Raji (cell line): ENCODE results near the gene CACNA1G.

Experiments
- POLR2A ChIP-seq: IDR thresholded peaks from 2 replicates; pipeline ENCODE4 v1.6.1; 2011; ENCODE audit warnings: low read depth, low read length, control low read depth; ENCODE audit not compliant: insufficient read depth

Gene CACNA1G

DNA sequence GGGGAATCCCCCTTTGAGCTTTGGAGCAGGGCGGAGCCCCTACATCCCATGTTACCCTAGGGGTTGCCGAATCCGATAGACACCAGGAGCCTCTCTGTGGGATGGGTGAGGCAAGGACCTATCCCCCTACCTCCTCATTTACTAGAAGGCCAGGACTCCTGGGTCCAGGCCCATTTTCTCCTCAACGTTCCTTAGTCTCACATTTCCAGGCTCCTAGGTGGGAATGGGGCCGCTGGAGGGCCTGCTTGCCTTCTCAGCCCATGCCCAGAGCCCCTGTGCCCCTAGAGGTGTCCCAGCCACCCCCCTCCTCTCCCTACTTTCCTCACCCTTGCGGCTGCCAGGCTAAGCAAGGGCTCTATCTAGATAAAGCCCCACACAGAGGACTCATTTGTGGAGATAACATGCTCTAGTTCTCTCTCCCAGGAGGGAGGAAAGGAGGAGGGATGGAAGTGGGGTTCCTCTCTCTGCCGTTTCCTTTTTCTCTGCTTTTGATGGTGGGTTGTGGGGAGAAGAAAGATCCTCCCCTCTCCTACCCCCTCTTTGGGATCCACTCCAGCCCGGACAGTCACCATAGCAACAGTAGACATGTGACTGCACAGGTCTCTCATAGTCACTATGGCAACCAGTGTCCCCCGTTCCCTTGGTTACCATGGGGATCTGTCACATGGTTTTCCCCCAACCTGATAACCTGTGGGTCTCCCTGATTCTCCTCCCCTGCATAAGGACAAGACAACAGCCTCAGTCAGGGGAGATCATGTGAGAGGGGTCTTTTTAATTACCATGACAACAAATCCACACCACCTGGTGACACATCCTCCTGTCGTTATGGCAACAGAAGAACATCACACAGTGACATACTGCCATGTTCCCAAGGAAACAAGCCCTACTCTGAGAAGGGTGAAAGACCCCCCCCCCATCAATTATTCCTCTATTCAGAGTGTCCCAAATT lies 5.2 kb downstream of the CACNA1G start:
- TF ChIP-seq POLR2A: no peak

GRCh38 chr17:50566886-50567285 lies 6.4 kb downstream of the CACNA1G start:
- no peak for TF ChIP-seq POLR2A

GRCh38 chr17:50568659-50569058 lies 8.1 kb downstream of the CACNA1G start:
- no peak for TF ChIP-seq POLR2A

DNA sequence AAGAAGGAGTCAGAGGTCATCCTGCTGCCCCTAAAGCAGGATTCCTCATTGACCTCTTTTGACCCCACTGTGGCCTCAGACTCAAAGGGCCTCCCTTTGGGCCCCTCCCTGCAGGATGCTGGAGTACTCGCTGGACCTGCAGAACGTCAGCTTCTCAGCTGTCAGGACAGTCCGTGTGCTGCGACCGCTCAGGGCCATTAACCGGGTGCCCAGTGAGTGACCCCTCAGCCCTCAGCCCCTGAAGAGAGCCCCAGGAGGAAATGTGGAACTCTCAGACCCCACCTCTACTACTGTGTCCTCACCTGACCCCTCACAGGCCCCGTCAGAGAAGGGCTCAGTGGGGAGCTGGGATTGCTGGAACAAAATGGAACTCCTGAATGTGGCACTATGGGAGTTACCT lies 9.1 kb downstream of the CACNA1G start:
- TF ChIP-seq POLR2A: no peak

- no peak for TF ChIP-seq POLR2A
Observed at GRCh38 chr17:50570032-50570431, 9.5 kb downstream of the CACNA1G start.

DNA sequence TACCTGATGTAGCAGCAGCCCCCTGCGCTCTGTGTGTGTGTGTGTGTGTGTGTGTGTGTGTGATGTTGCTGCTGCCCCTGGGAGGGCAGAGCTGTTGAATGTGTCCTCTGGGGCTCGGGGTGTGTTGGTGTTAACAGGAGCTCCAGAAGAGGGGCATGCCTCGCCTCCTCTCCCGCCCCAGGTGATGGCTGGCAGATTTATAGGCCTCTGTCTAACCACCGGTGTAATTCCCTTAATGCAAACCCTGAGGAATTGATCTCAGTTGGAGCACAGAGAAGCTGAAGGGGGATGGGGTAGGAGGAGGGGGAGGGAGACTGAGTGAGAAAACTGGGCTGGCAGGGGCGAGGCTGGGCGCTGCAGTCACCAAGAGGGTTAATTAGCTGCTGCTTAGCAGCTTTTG lies 10.0 kb downstream of the CACNA1G start:
- TF ChIP-seq POLR2A: no peak

DNA sequence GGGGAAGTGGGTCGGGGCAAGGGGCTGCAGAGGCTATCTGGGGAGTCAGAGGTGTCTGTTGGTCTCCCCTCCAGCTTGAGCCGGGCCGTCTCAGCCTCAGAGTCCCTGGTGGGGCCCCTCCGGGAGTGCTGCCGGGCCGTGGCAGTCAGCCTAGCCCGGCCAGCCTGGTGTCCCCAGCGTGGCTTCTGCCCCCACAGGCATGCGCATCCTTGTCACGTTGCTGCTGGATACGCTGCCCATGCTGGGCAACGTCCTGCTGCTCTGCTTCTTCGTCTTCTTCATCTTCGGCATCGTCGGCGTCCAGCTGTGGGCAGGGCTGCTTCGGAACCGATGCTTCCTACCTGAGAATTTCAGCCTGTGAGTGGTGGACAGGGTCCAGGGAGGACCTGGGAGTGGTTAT lies 11.2 kb downstream of the CACNA1G start:
- TF ChIP-seq POLR2A: no peak

DNA sequence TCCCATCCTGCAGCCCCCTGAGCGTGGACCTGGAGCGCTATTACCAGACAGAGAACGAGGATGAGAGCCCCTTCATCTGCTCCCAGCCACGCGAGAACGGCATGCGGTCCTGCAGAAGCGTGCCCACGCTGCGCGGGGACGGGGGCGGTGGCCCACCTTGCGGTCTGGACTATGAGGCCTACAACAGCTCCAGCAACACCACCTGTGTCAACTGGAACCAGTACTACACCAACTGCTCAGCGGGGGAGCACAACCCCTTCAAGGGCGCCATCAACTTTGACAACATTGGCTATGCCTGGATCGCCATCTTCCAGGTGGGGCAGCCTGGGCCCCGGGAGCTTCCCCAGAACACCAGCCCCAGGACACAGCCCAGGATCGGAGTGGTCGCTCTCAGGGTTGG lies 12.0 kb downstream of the CACNA1G start:
- no peak for TF ChIP-seq POLR2A

DNA sequence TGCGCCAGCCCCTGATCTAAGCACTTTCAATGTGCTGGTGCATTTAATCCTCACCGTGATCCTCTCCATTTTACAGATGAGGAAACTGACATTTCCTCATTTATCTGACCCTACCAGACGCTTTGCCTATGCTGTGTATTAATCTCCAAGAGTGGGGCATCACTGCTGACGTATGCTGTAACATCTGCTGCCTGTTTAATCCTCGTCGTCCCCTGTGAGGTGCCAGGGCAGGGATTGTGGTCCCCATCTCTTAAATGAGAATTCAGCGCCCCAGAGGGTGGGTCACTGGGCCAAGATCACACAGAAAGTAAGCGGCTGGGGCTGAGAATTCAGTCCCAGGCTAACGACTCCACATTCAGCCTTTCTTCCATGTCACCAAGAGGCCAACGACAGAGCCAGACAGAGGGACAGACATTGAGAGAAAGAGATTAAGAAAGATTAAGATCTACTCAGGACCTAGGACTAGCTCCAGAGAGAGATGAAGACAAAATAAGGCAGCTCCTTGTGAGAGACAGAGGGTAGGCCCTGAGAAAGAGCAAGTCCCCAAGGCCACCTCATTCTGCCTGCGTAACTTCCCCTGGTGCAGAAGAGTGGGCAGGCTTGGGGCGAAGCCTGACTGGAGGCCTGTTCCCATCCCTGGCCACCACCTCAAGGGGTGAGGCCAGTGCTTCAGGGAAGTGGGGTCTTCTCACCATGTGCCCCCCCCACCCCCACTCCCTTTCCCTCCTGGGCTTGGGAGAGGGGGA lies 13.5 kb downstream of the CACNA1G start:
- TF ChIP-seq POLR2A: no peak

DNA sequence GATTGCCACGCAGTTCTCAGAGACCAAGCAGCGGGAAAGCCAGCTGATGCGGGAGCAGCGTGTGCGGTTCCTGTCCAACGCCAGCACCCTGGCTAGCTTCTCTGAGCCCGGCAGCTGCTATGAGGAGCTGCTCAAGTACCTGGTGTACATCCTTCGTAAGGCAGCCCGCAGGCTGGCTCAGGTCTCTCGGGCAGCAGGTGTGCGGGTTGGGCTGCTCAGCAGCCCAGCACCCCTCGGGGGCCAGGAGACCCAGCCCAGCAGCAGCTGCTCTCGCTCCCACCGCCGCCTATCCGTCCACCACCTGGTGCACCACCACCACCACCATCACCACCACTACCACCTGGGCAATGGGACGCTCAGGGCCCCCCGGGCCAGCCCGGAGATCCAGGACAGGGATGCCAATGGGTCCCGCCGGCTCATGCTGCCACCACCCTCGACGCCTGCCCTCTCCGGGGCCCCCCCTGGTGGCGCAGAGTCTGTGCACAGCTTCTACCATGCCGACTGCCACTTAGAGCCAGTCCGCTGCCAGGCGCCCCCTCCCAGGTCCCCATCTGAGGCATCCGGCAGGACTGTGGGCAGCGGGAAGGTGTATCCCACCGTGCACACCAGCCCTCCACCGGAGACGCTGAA lies 15.2 kb downstream of the CACNA1G start:
- TF ChIP-seq POLR2A: no peak

GRCh38 chr17:50576864-50577263 lies 16.3 kb downstream of the CACNA1G start:
- no peak for TF ChIP-seq POLR2A

- no peak for TF ChIP-seq POLR2A
Observed at GRCh38 chr17:50577451-50577954, 17.0 kb downstream of the CACNA1G start.

DNA sequence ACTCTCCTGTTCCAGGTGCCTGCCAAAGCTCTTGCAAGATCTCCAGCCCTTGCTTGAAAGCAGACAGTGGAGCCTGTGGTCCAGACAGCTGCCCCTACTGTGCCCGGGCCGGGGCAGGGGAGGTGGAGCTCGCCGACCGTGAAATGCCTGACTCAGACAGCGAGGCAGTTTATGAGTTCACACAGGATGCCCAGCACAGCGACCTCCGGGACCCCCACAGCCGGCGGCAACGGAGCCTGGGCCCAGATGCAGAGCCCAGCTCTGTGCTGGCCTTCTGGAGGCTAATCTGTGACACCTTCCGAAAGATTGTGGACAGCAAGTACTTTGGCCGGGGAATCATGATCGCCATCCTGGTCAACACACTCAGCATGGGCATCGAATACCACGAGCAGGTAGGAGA lies 17.7 kb downstream of the CACNA1G start:
- TF ChIP-seq POLR2A: no peak

GRCh38 chr17:50579399-50579798 lies 18.9 kb downstream of the CACNA1G start:
- TF ChIP-seq POLR2A: no peak

DNA sequence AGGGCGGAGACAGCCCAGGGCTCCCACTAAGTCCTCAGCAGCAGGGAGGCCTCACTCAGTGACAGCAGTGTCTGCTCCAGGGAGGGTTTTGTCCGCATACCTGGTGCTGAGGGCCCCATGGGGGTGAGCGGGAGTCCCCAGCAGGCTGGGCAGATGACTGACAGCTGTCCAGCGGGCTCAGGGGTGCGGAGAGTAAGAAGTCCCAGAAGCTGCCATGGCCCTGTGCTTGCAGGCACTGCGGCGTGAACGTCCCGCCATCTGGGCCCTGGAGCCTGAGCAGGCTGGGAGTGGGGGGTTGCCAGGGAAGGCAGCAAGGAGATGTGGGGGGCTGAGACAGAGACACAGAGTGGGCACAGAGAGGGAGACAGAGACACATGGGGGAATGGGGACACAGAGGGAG lies 20.1 kb downstream of the CACNA1G start:
- TF ChIP-seq POLR2A: no peak
